ENCODE data around the gene KCNE2.

DNA sequence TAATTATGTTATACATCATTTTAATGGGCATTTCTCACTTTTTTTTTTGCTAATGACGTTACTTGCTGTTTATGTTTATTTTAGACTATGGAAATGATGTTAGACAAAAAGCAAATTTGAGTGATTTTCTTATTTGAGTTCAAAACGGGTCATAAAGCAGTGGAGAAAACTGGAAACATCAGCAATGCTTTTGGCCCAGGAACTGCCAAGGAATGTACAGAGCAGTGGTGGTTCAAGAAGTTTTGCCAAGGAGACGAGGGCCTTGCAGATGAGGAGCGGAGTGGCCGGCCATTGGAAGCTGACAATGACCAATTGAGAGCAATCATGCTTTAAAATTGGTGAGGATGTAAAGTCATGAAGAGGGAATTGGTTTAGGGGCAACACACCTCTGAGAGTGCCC, 32.1 kb upstream of the KCNE2 start:
- TF ChIP-seq, protein P1, sequence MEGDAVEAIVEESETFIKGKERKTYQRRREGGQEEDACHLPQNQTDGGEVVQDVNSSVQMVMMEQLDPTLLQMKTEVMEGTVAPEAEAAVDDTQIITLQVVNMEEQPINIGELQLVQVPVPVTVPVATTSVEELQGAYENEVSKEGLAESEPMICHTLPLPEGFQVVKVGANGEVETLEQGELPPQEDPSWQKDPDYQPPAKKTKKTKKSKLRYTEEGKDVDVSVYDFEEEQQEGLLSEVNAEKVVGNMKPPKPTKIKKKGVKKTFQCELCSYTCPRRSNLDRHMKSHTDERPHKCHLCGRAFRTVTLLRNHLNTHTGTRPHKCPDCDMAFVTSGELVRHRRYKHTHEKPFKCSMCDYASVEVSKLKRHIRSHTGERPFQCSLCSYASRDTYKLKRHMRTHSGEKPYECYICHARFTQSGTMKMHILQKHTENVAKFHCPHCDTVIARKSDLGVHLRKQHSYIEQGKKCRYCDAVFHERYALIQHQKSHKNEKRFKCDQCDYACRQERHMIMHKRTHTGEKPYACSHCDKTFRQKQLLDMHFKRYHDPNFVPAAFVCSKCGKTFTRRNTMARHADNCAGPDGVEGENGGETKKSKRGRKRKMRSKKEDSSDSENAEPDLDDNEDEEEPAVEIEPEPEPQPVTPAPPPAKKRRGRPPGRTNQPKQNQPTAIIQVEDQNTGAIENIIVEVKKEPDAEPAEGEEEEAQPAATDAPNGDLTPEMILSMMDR (IDR thresholded peaks at IDR 0.05) = no peak
- TF ChIP-seq EZH2 (IDR thresholded peaks at IDR 0.05; ENCODE audit: borderline replicate concordance, insufficient read depth, low read depth, low read length, poor library complexity, severe bottlenecking) = no peak

Data from B cell (primary cell).